HG02588 (cell line): Measurements from ENCODE around the gene RORB.
"Not testable (repeated sequence)": the region's sequence is repeated elsewhere in the genome, so short reads cannot be mapped to it uniquely, and the experiment has no call there.

Experiments used
- ATAC-seq: cut with Tn5 transposase; IDR thresholded peaks from one replicate; pipeline ENCODE4 v1.9.1; 2021; ENCODE audit warnings: mild to moderate bottlenecking, moderate library complexity; ENCODE audit not compliant: unreplicated experiment

Gene RORB

GRCh38 chr9:74512416-74512815 is 15.3 kb downstream of the RORB start:
- no peak for ATAC-seq

- ATAC-seq: no peak
Observed at GRCh38 chr9:74513221-74513620, 16.1 kb downstream of the RORB start.

GRCh38 chr9:74517188-74517587 is 20.1 kb downstream of the RORB start:
- no peak for ATAC-seq

GRCh38 chr9:74519419-74519818 is 22.3 kb downstream of the RORB start:
- no peak for ATAC-seq

- no peak for ATAC-seq
Observed at GRCh38 chr9:74521009-74521408, 23.9 kb downstream of the RORB start.

GRCh38 chr9:74524289-74524688 is 27.2 kb downstream of the RORB start:
- ATAC-seq: no peak

- ATAC-seq: no peak
Observed at GRCh38 chr9:74526215-74526614, 29.1 kb downstream of the RORB start.

GRCh38 chr9:74527718-74528117 is 30.6 kb downstream of the RORB start:
- no peak for ATAC-seq

- no peak for ATAC-seq
Observed at GRCh38 chr9:74528207-74528606, 31.1 kb downstream of the RORB start.

- ATAC-seq: not testable (repeated sequence)
Observed at GRCh38 chr9:74530458-74530857, 33.3 kb downstream of the RORB start.

GRCh38 chr9:74533253-74533652 is 36.1 kb downstream of the RORB start:
- no peak for ATAC-seq

GRCh38 chr9:74534841-74535240 is 37.7 kb downstream of the RORB start:
- no peak for ATAC-seq

- no peak for ATAC-seq
Observed at GRCh38 chr9:74543145-74543544, 46.0 kb downstream of the RORB start.

- no peak for ATAC-seq
Observed at GRCh38 chr9:74551266-74551665, 54.1 kb downstream of the RORB start.

- no peak for ATAC-seq
Observed at GRCh38 chr9:74554751-74555419, 57.8 kb downstream of the RORB start.

GRCh38 chr9:74555565-74555964 is 58.4 kb downstream of the RORB start:
- ATAC-seq: no peak

GRCh38 chr9:74556685-74557084 is 59.5 kb downstream of the RORB start:
- peak; percentile 71 for ATAC-seq

- ATAC-seq: peak; percentile 32
Observed at GRCh38 chr9:74557571-74557970, 60.4 kb downstream of the RORB start.

- no peak for ATAC-seq
Observed at GRCh38 chr9:74562611-74563010, 65.5 kb downstream of the RORB start.

GRCh38 chr9:74570879-74571512 is 73.9 kb downstream of the RORB start:
- ATAC-seq: no peak

GRCh38 chr9:74573640-74574191 is 76.6 kb downstream of the RORB start:
- ATAC-seq: peak; percentile 52

GRCh38 chr9:74576176-74576575 is 79.0 kb downstream of the RORB start:
- ATAC-seq: no peak
